ENCODE measurements around the gene SMIM9.
A peak's percentile ranks its signal among the peaks of the same experiment; 100 is the strongest.

The SMIM9 gene

GRCh38 chrX:154812341-154813101 lies 21.9 kb downstream of the SMIM9 start:
- H3K27me3 ChIP-seq (ENCODE audit: low read depth, low read length), result no peaks in the 10 kb centered on the region
- no peaks in the 10 kb centered on the region for H3K9me3 ChIP-seq (ENCODE audit: insufficient read depth, low read length)
- no peak overlapping the region for H3K4me3 ChIP-seq (ENCODE audit: low read length)
- no peaks in the 10 kb centered on the region for H4K20me1 ChIP-seq (ENCODE audit: insufficient read depth, low read length)
- H3K4me2 ChIP-seq (ENCODE audit: low read length), result no peak overlapping the region
- H3K36me3 ChIP-seq (replicated peaks; ENCODE audit: low read depth, low read length), result no peaks in the 10 kb centered on the region
- 0 out of 2 replicates have a peak, but pooled peaks cover 3% of the 10 kb centered on the region for H3K4me1 ChIP-seq (ENCODE audit: low read length)
- no peak for TF ChIP-seq CTCF (IDR thresholded peaks at IDR 0.05; ENCODE audit: low read depth, low read length)
- no peak for TF ChIP-seq EZH2phosphoT487 (IDR thresholded peaks at IDR 0.05; ENCODE audit: low read depth)
- no peaks in the 10 kb centered on the region for H3K79me2 ChIP-seq (ENCODE audit: low read length)
- H2AFZ ChIP-seq (ENCODE audit: low read depth, low read length), result no peak overlapping the region
- no peak overlapping the region for H3K27ac ChIP-seq (ENCODE audit: low read length)
- H3K9ac ChIP-seq (ENCODE audit: low read length), result no peak overlapping the region

- Histone ChIP-seq H3K9me3 (ENCODE audit: insufficient read depth, low read length) (0 out of 2 replicates have a peak, but pooled peaks cover 6% of the 10 kb centered on the region), H3K4me2 (ENCODE audit: low read length) (no peak overlapping the region), H3K9ac (ENCODE audit: low read length) (no peak overlapping the region), H3K4me1 (ENCODE audit: low read length) (peaks cover 7% of the 10 kb centered on the region), H4K20me1 (ENCODE audit: insufficient read depth, low read length) (no peaks in the 10 kb centered on the region), H3K79me2 (ENCODE audit: low read length) (no peaks in the 10 kb centered on the region), H3K4me3 (ENCODE audit: low read length) (no peak overlapping the region), H3K27me3 (ENCODE audit: low read depth, low read length) (no peaks in the 10 kb centered on the region), H3K27ac (ENCODE audit: low read length) (no peak overlapping the region), H2AFZ (ENCODE audit: low read depth, low read length) (0 out of 2 replicates have a peak overlapping the region, but pooled peaks have one; percentile 21), H3K36me3 (replicated peaks; ENCODE audit: low read depth, low read length) (no peaks in the 10 kb centered on the region)
- TF ChIP-seq EZH2phosphoT487 (IDR thresholded peaks at IDR 0.05; ENCODE audit: low read depth) (no peak), CTCF (IDR thresholded peaks at IDR 0.05; ENCODE audit: low read depth, low read length) (no peak)
These were observed 24.4 kb downstream of the SMIM9 start for GRCh38 chrX:154809939-154810665.

GRCh38 chrX:154806837-154807501 lies 27.5 kb downstream of the SMIM9 start:
- Histone ChIP-seq H3K36me3 (replicated peaks; ENCODE audit: low read depth, low read length) (no peaks in the 10 kb centered on the region), H3K9ac (ENCODE audit: low read length) (no peak overlapping the region), H3K4me2 (ENCODE audit: low read length) (no peak overlapping the region), H3K4me1 (ENCODE audit: low read length) (peaks cover 11% of the 10 kb centered on the region), H3K27ac (ENCODE audit: low read length) (no peak overlapping the region), H2AFZ (ENCODE audit: low read depth, low read length) (no peak overlapping the region), H3K9me3 (ENCODE audit: insufficient read depth, low read length) (0 out of 2 replicates have a peak, but pooled peaks cover 6% of the 10 kb centered on the region), H3K4me3 (ENCODE audit: low read length) (no peak overlapping the region), H4K20me1 (ENCODE audit: insufficient read depth, low read length) (no peaks in the 10 kb centered on the region), H3K27me3 (ENCODE audit: low read depth, low read length) (no peaks in the 10 kb centered on the region), H3K79me2 (ENCODE audit: low read length) (no peaks in the 10 kb centered on the region)
- TF ChIP-seq CTCF (IDR thresholded peaks at IDR 0.05; ENCODE audit: low read depth, low read length), result no peak
- no peak for TF ChIP-seq EZH2phosphoT487 (IDR thresholded peaks at IDR 0.05; ENCODE audit: low read depth)

- peak overlapping the region; percentile 94 for H3K4me3 ChIP-seq (ENCODE audit: low read length)
- peaks cover 15% of the 10 kb centered on the region for H3K4me1 ChIP-seq (ENCODE audit: low read length)
- H3K9me3 ChIP-seq (ENCODE audit: insufficient read depth, low read length), result 0 out of 2 replicates have a peak, but pooled peaks cover 6% of the 10 kb centered on the region
- no peaks in the 10 kb centered on the region for H4K20me1 ChIP-seq (ENCODE audit: insufficient read depth, low read length)
- peak overlapping the region; percentile 92 for H2AFZ ChIP-seq (ENCODE audit: low read depth, low read length)
- no peak for TF ChIP-seq CTCF (IDR thresholded peaks at IDR 0.05; ENCODE audit: low read depth, low read length)
- no peak for TF ChIP-seq EZH2phosphoT487 (IDR thresholded peaks at IDR 0.05; ENCODE audit: low read depth)
- no peaks in the 10 kb centered on the region for H3K36me3 ChIP-seq (replicated peaks; ENCODE audit: low read depth, low read length)
- peak overlapping the region; percentile 83 for H3K9ac ChIP-seq (ENCODE audit: low read length)
- no peaks in the 10 kb centered on the region for H3K79me2 ChIP-seq (ENCODE audit: low read length)
- no peaks in the 10 kb centered on the region for H3K27me3 ChIP-seq (ENCODE audit: low read depth, low read length)
- peak overlapping the region; percentile 93 for H3K4me2 ChIP-seq (ENCODE audit: low read length)
- no peak overlapping the region for H3K27ac ChIP-seq (ENCODE audit: low read length)
These were observed 28.8 kb downstream of the SMIM9 start for GRCh38 chrX:154805696-154806091.
